Dendritic cell treated with granulocyte-macrophage colony-stimulating factor and Interleukin-4, amounts not matched to agents 40 ng/mL and 50 ng/mL, for 4 days (primary cell): ENCODE results near the gene CCL27.

Source experiments
- H3K27ac Mint-ChIP-seq: one replicate; pipeline ENCODE4 v1.8.0; 2022; ENCODE audit warnings: mild to moderate bottlenecking, mixed read lengths
- H3K27me3 Mint-ChIP-seq: one replicate; pipeline ENCODE4 v1.8.0; 2022; ENCODE audit warnings: mild to moderate bottlenecking, mixed read lengths
- H3K36me3 Mint-ChIP-seq: one replicate; pipeline ENCODE4 v1.8.0; 2022; ENCODE audit warnings: low read depth, mixed read lengths
- H3K4me1 Mint-ChIP-seq: one replicate; pipeline ENCODE4 v1.8.0; 2022; ENCODE audit warnings: low read depth, mixed read lengths
- H3K4me3 Mint-ChIP-seq: one replicate; pipeline ENCODE4 v1.8.0; 2022; ENCODE audit warnings: mild to moderate bottlenecking, moderate library complexity, mixed read lengths
- H3K9me3 Mint-ChIP-seq: one replicate; pipeline ENCODE4 v1.8.0; 2022; ENCODE audit warnings: mixed read lengths
- intact Hi-C: fragments of 100-400 bp; cut with micrococcal nuclease; formaldehyde crosslinking; loops from one replicate; pipeline ENCODE4 v1.15.0; 2022

CCL27 gene, protein sequence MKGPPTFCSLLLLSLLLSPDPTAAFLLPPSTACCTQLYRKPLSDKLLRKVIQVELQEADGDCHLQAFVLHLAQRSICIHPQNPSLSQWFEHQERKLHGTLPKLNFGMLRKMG

DNA sequence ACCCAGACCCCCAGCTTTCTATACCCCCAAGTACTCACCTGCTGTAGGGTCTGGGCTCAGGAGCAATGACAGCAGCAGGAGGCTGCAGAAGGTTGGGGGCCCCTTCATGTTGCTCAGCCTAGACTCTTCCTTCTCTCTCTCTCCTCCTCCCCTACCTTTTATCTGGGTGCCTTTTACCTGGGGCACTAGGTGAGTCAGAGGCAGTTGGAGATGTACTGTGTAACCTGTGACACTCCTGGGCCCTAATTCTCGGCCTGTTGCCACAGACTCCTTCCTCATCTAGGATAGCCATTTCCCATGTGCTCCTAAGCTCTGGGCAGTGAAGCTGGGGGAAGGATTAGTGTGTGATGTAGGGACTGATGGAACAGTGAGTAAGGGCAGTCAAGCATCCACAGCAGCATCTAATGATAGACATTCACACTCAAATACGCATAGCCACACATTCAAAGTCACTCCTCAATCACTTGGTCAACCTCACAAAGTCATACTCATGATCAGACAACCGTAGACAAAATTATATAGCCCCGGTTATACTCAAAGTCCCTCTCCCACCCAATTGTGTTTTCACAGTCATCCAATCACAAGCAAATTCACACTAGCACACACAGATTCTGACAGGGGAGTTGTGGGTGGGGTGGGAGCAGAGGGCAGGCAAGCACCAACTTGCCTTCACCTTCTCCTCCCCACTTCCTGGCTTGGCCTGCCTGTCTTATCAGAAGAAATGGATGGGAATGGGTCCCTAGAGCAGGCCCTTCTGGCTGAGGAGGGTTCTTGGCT lies at the start of gene CCL27:
Gene CCL27 (minus strand): TSS at position 132 of the 777 bp plus-strand sequence. CDS start 24 bp downstream, at position 108.
- intact Hi-C loops = no loop called here
- H3K27ac Mint-ChIP-seq = no peak within 1 kb of the TSS

DNA sequence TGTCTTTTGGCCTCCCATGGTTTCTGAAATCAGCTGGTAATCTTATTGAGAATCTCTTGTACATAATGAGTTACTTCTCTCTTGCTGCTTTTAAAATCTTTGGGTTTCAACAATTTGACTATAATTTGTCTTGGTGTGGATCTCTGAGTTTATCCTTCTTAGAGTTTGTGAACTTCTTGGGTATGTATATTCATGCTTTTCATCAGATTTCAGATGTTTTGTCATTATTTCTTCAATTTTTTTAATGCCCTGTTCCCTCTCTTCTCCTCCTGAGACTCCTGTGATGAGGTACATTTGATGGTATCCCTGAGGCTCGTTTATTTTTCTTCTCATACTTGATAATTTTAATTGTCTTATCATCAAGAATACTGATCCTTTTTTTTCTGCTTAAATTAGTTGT lies 49.7 kb upstream of the CCL27 start:
- intact Hi-C loops = no loop called here
- Mint-ChIP-seq H3K9me3 (no peaks in the 10 kb centered on the region), H3K27ac (no peak overlapping the region), H3K36me3 (no peaks in the 10 kb centered on the region), H3K4me1 (peaks cover 8% of the 10 kb centered on the region), H3K27me3 (peaks cover 26% of the 10 kb centered on the region), H3K4me3 (no peak overlapping the region)

More for the DNA sequence above, at the start of gene CCL27:
- peaks cover 32% of the 10 kb centered on the region for H3K4me1 Mint-ChIP-seq
- no peaks in the 10 kb centered on the region for H3K27me3 Mint-ChIP-seq
- no peaks in the 10 kb centered on the region for H3K36me3 Mint-ChIP-seq
- no peak within 1 kb of the TSS for H3K4me3 Mint-ChIP-seq
- H3K9me3 Mint-ChIP-seq = no peaks in the 10 kb centered on the region

DNA sequence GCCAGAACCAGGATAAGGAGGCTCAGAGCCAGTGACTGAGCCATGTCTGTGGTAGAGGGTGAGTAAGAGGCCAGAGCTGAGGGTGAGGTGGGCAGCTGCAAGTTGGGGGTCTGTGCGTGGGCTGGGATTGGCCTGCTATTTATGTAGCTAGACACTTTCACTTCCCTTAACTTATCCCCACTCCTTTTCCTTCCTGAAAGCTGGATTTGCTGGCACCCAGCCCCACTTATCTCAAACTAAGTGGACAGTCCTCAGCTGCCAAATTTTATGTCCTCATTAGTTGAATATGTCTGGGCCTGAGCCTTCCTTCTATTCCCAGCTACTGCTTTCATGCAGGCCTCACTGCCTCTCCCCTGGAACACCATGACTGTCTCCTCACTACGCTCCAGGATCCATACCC lies 47.6 kb upstream of the CCL27 start, which contains the start of gene CCL21:
Gene CCL21 (minus strand): TSS at position 114 of the 400 bp plus-strand sequence. CDS start 70 bp downstream, at position 44.
- H3K9me3 Mint-ChIP-seq = no peaks in the 10 kb centered on the region
- intact Hi-C loops = no loop called here
- peaks cover 8% of the 10 kb centered on the region for H3K4me1 Mint-ChIP-seq
- peaks cover 27% of the 10 kb centered on the region for H3K27me3 Mint-ChIP-seq
- no peaks in the 10 kb centered on the region for H3K36me3 Mint-ChIP-seq
- H3K27ac Mint-ChIP-seq = no peak within 1 kb of the TSS
- no peak within 1 kb of the TSS for H3K4me3 Mint-ChIP-seq

DNA sequence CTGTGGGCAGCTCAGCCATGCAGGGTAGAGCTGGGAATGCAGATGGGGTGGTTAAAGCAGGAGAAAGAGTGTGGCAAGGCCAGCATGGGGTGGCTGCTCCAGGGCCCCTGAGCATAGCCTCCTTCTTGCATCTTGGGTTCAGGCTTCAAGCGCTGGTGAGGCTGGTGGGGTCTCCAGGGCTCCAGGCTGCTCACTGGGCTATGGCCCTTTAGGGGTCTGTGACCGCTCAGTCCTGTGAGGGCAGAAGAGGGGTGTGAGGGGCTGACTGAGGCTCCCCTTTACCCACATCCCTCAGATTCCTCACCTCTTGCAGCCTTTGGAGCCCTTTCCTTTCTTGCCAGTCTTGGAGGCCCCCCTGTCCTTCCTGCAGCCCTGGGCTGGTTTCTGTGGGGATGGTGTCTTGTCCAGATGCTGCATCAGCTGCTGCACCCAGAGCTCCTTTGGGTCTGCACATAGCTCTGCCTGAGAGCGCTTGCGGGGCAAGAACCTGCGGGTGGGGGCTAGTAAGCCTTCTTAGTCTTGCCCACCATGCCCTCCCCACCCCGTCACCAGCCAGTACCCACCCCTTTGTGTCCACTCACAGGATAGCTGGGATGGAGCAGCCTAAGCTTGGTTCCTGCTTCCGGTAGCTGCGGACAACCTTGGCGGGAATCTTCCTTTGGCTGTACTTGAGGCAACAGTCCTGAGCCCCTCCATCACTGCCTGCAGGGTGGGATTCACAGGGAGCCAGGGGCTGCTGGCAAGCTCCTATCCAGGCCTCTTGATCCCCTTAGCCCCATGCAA lies 46.9 kb upstream of the CCL27 start:
- intact Hi-C loops = no loop called here
- peaks cover 23% of the 10 kb centered on the region for H3K27me3 Mint-ChIP-seq
- no peaks in the 10 kb centered on the region for H3K9me3 Mint-ChIP-seq

DNA sequence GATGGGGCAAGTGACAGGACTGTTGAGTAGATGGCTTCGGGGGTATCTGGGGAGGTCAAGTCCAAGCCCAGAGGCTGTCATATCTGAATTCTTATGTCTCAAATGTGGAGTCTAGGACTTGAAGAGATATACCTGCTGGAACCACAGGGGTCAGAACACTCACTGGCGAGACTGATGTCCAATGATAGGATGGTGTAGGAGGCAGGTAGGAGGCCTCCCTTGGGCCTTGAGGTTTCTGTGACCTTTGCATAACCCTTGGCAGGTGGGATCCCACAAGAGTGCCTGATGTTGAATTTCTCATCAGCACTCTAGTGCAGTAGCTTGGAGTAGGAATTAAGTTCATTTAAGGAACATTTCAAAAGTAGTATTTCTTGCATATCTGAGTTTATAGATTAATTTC lies 44.7 kb upstream of the CCL27 start:
- Mint-ChIP-seq H3K27ac (no peak overlapping the region), H3K36me3 (no peaks in the 10 kb centered on the region), H3K27me3 (peaks cover 10% of the 10 kb centered on the region), H3K4me1 (peaks cover 8% of the 10 kb centered on the region), H3K9me3 (no peaks in the 10 kb centered on the region), H3K4me3 (no peak overlapping the region)
- intact Hi-C loops = no loop called here

More for the DNA sequence above, 46.9 kb upstream of the CCL27 start:
- Mint-ChIP-seq H3K4me3 (no peak overlapping the region), H3K4me1 (peaks cover 8% of the 10 kb centered on the region), H3K27ac (no peak overlapping the region), H3K36me3 (no peaks in the 10 kb centered on the region)

DNA sequence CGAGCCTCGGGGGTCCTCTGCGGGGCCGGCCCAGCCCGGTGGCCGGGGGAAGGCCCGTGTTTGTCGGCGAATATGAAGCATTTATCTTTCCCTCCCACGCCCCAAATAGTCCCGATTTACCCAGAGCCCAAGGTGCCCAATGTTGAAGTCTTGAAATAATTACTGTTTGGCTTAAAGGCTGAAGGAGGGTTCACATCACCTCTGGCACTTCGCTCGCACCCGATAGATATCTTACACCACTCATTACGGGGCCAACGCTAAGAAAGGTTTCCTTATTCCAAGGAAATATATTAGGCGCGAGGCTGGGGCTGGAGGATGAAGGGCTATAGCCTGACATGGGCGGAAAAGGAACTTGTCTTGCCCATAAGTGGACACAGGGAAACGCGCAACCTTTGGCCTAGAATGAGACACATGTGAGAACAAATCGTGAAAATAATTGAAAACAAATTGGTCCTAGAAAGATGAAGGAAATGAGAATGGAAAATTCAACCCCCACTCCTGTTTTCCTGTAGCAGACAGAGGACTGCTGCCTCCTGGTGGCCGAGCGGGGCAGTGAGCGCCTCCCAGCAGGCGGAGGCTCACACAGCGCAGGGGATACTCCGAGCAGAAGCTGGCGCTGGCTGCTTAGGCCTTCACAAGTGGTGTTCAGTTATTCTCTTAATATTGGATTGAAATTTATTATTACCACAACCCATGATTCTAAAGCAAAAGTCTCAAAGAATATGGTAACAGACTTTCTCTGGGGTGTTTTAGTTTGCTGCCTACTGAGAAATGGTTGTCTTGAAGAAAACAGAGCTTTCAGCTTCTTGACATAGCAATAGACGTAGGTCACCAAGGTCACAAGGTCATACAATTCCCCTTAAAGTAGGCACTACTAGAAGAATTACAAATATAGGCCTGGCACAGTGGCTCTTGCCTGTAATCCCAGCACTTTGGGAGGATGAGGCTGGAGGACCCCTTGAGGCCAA lies 39.6 kb upstream of the CCL27 start:
- intact Hi-C loops = loop anchor here (1.0 kb wide), 1 partner anchor 27 kb away; no protein-coding TSS in a partner anchor
- no peaks in the 10 kb centered on the region for H3K9me3 Mint-ChIP-seq
- no peak overlapping the region for H3K27ac Mint-ChIP-seq
- no peaks in the 10 kb centered on the region for H3K36me3 Mint-ChIP-seq
- peak overlapping the region; percentile 56 for H3K4me3 Mint-ChIP-seq
- peaks cover 21% of the 10 kb centered on the region for H3K27me3 Mint-ChIP-seq
- peaks cover 6% of the 10 kb centered on the region for H3K4me1 Mint-ChIP-seq

DNA sequence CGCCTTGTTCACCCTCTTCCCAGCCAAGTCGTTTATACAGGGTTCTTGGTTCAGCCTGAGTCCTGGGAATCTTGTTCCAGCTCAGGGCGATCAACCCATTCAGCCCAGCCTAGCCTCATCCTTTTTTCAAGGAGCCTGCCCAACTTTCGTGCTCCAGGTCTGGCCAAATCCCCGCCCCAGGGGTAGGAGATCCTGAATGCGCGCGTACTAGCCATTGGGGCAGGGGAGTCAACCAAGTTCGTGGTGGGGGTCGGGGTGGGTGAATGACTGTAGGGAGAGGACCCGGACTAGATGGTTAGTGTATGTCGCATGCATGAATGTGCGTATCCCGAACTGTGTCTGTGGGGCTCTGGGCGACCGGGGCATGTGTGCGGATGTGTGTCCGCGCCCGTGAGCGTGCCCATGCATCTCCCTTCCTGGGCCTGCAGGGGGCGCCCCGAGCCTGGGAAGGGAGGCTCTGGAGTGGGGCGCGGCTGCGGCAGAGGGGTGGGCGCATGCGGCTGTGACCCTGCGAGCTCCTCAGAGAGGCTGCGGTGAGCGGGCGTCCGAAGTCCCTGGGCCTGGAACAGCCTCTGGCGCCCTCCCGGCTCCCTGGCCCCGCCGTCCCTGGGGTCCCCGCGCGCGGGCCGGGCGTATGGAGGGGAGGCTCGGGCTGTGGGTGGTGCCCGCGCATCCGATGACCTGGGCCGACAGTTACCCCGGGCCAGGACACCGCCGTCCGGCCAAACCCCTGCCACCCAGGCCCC lies 38.7 kb upstream of the CCL27 start:
- peaks cover 20% of the 10 kb centered on the region for H3K27me3 Mint-ChIP-seq
- no peaks in the 10 kb centered on the region for H3K36me3 Mint-ChIP-seq
- intact Hi-C loops = no loop called here
- peak overlapping the region; percentile 56 for H3K4me3 Mint-ChIP-seq
- peaks cover 6% of the 10 kb centered on the region for H3K4me1 Mint-ChIP-seq
- no peaks in the 10 kb centered on the region for H3K9me3 Mint-ChIP-seq
- H3K27ac Mint-ChIP-seq = no peak overlapping the region

DNA sequence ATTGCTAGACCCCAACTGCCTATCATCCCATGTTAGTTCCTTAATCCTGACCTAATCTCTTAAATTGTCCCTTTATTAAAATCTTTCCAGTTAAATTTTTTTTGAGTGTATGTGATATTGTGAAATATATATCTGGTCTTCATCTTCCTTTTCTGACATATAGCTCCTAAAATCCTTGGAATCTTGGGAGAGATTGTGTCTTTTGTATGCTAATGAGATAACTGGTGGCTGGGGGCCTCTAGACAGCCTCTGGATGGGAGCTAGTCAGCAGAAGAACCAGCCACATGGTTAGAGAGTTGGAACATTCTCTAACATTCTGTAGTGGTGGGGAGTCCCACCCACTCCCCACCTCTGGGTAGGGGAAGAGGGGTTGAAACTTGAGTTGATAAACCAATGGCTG lies 32.4 kb upstream of the CCL27 start:
- Mint-ChIP-seq H3K4me1 (peaks cover 12% of the 10 kb centered on the region), H3K27ac (no peak overlapping the region), H3K4me3 (no peak overlapping the region), H3K27me3 (peaks cover 16% of the 10 kb centered on the region), H3K36me3 (no peaks in the 10 kb centered on the region), H3K9me3 (no peaks in the 10 kb centered on the region)
- intact Hi-C loops = no loop called here

DNA sequence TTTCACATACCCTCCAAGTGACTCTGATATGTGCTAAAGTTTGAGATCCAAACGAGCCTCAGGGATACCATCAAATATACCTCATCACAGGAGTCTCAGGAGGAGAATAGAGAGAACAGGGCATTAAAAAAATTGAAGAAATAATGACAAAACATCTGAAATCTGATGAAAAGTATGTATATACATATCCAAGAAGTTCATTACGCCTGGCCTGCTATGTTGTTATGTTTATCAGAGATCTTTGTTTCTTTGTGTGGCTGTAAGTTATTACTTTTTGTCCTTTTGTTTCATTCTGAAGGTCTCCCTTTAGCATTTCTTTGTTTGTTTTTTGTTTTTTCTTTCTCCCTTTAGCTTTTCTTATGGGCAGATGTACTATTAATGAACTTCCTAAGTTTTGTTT lies 31.1 kb upstream of the CCL27 start:
- H3K27ac Mint-ChIP-seq = no peak overlapping the region
- H3K4me3 Mint-ChIP-seq = no peak overlapping the region
- H3K4me1 Mint-ChIP-seq = peaks cover 12% of the 10 kb centered on the region
- intact Hi-C loops = no loop called here
- no peaks in the 10 kb centered on the region for H3K9me3 Mint-ChIP-seq
- no peaks in the 10 kb centered on the region for H3K36me3 Mint-ChIP-seq
- peaks cover 16% of the 10 kb centered on the region for H3K27me3 Mint-ChIP-seq

DNA sequence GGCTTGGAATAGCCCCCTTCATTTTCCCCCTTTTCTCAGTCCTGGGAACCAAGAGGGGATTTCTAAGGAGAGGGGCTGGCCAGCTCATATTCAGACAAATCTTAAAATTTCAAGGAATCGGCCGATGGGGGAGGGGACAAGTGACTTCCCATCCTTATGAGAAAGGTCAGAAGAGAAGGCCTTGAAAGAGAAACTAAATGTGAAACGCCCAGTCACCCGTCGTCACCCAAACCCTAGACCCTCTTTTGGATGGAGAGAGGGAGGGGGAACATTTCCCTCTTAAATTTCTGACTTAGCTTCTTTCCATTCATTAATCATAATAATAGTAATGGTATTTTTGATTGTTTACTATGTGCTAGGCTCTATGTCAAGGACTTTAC lies 29.5 kb upstream of the CCL27 start:
- Mint-ChIP-seq H3K36me3 (no peaks in the 10 kb centered on the region), H3K27ac (no peak overlapping the region), H3K4me1 (peaks cover 27% of the 10 kb centered on the region), H3K4me3 (no peak overlapping the region), H3K27me3 (peaks cover 14% of the 10 kb centered on the region), H3K9me3 (no peaks in the 10 kb centered on the region)
- intact Hi-C loops = no loop called here

DNA sequence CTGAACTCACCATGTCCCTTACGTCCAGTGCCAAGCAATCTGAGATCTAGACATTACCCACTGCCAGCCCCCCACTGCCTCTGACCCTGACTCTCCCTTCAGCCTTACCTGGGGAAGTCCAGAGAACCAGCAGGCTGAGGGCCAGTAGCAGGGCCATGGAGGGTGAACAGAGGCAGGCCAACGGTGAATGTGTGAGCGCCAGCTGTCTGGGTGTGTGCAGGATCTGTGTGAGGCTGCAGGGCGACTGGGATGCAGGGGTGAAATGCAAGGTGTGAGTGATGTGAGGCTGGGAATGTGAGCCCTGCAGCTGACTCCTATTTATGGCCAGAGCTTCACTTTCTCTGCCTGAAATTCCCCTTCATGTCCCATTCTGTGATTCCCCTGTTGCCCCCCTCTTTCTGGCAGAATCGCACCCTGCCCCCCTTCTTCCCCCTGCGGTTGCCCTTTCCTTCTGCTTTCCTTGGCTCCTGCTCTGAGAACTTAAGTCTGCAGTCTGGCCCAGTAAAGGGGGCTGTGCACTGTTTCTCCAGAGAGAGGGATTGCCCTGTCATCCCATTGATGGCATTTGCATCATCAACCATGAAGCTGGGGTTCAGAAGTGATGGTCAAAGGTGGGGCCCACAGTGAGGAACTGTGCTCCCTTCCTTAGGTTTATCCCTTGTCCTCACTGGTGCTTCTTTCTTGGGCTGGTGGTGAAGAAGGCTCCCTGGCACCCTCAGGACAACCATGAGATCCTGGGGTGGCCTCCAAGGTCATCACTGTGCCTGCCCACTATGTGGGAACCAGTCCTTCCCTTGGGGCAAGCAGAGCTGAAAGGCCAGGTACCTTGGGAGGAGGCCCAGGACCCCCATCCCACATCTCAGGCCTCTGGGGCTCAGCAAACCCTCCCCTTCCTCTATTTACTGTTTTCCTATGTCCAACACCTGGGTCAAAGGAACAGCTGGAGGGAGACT lies 28.8 kb upstream of the CCL27 start, which contains the start of gene CCL19:
Gene CCL19 (minus strand): TSS at position 294 of the 953 bp plus-strand sequence. CDS start 137 bp downstream, at position 157.
- Mint-ChIP-seq H3K27me3 (peaks cover 14% of the 10 kb centered on the region), H3K27ac (peak within 1 kb of the TSS; percentile 64), H3K36me3 (no peaks in the 10 kb centered on the region)

DNA sequence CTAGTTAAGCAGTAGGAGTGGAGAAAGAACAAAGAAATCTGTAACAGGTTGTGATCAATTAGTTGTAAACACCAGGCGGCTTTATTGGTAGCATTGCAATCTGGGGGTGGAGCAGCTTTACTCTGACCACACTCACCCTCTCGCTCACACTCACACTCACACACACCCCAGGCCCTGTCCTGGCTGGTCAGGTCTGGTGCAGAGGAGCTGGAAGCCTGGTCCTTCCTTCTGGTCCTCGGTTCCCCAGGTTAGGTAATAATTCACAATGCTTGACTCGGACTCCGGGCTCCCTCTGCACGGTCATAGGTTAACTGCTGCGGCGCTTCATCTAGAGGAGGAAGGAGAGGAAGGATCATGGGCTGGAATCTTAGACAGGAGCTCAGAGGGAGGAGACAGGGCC lies 27.1 kb upstream of the CCL27 start:
- intact Hi-C loops = no loop called here
- H3K27me3 Mint-ChIP-seq = peaks cover 14% of the 10 kb centered on the region
- no peaks in the 10 kb centered on the region for H3K36me3 Mint-ChIP-seq
- no peak overlapping the region for H3K27ac Mint-ChIP-seq
- H3K4me1 Mint-ChIP-seq = peaks cover 32% of the 10 kb centered on the region
- H3K9me3 Mint-ChIP-seq = no peaks in the 10 kb centered on the region
- H3K4me3 Mint-ChIP-seq = no peak overlapping the region

More for the DNA sequence above, 28.8 kb upstream of the CCL27 start, which contains the start of gene CCL19:
- no peak within 1 kb of the TSS for H3K4me3 Mint-ChIP-seq
- intact Hi-C loops = no loop called here
- H3K4me1 Mint-ChIP-seq = peaks cover 32% of the 10 kb centered on the region
- no peaks in the 10 kb centered on the region for H3K9me3 Mint-ChIP-seq
